Measurements from ENCODE around the gene CXCL5.

- TF ChIP-seq EZH2 (conservative IDR thresholded peaks at IDR 0.05; ENCODE audit: low read depth, low read length), result no peak
- no peak for TF ChIP-seq PHB2 (IDR thresholded peaks at IDR 0.05; ENCODE audit: partially characterized antibody)
- no peak for TF ChIP-seq ZNF670 (CRISPR knock-in tag; IDR thresholded peaks at IDR 0.05; ENCODE audit: borderline replicate concordance)
- no peak for TF ChIP-seq TEAD2 (CRISPR knock-in tag; IDR thresholded peaks at IDR 0.05)
- no peak for TF ChIP-seq ZNF264 (CRISPR knock-in tag; IDR thresholded peaks at IDR 0.05)
- no peak for TF ChIP-seq NFYB (CRISPR knock-in tag; IDR thresholded peaks at IDR 0.05)
- TF ChIP-seq ZNF530 (CRISPR knock-in tag; IDR thresholded peaks at IDR 0.05; ENCODE audit: low read depth), result no peak
- TF ChIP-seq REPIN1 (CRISPR knock-in tag; IDR thresholded peaks at IDR 0.05; ENCODE audit: borderline replicate concordance, low read depth), result no peak
- TF ChIP-seq SMARCC2 (IDR thresholded peaks at IDR 0.05), result no peak
Measured at GRCh38 chr4:73978886-73979285, 19.6 kb downstream of the CXCL5 start.
